Measurements from ENCODE around the gene LYST.

DNA sequence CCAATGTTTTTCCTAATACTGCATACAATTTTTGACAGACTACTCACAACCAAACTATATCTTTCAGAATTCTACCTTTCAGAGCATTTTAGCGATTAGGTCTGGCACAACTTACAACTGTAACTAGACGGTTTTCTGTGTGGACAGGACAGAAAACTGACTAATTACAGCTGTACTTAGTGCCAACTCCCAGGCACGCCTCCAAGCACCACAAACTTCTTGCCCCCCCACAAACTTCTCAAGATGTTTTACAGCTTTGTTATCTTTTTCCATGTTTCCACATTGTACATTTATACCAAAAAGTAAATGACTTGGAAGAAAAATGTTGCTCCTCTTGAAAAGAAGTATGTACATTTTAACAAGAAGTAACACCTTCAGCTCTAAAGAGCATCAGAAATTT is 13.8 kb downstream of the LYST start:
- TF ChIP-seq RNF2 (IDR thresholded peaks at IDR 0.05; ENCODE audit: borderline replicate concordance, low read depth, low read length, missing control alignments, poor library complexity, severe bottlenecking) (no peak), CHD2 (IDR thresholded peaks at IDR 0.05; ENCODE audit: low read length) (no peak), POLR2AphosphoS5 (IDR thresholded peaks at IDR 0.05; ENCODE audit: low read depth, low read length) (no peak), POLR2A (IDR thresholded peaks at IDR 0.05; ENCODE audit: control extremely low read depth in 1 of 2, low read depth in 2 of 2, low read length in 2 of 2) (no peak), RAD21 (IDR thresholded peaks at IDR 0.05 in 1 of 2, conservative IDR thresholded peaks at IDR 0.05 in 1 of 2; ENCODE audit: low read depth in 2 of 2, low read length in 2 of 2) (no peak), TAF1 (IDR thresholded peaks at IDR 0.05; ENCODE audit: low read depth, low read length) (no peak), BACH1 (IDR thresholded peaks at IDR 0.05; ENCODE audit: low read length) (no peak)
- TF ChIP-seq, protein P1, sequence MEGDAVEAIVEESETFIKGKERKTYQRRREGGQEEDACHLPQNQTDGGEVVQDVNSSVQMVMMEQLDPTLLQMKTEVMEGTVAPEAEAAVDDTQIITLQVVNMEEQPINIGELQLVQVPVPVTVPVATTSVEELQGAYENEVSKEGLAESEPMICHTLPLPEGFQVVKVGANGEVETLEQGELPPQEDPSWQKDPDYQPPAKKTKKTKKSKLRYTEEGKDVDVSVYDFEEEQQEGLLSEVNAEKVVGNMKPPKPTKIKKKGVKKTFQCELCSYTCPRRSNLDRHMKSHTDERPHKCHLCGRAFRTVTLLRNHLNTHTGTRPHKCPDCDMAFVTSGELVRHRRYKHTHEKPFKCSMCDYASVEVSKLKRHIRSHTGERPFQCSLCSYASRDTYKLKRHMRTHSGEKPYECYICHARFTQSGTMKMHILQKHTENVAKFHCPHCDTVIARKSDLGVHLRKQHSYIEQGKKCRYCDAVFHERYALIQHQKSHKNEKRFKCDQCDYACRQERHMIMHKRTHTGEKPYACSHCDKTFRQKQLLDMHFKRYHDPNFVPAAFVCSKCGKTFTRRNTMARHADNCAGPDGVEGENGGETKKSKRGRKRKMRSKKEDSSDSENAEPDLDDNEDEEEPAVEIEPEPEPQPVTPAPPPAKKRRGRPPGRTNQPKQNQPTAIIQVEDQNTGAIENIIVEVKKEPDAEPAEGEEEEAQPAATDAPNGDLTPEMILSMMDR (IDR thresholded peaks at IDR 0.05; ENCODE audit: control extremely low read depth in 1 of 3, insufficient read depth in 1 of 3, low read depth in 1 of 3, low read length in 3 of 3) = no peak
- TF ChIP-seq, protein P2, sequence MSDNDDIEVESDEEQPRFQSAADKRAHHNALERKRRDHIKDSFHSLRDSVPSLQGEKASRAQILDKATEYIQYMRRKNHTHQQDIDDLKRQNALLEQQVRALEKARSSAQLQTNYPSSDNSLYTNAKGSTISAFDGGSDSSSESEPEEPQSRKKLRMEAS (IDR thresholded peaks at IDR 0.05) = no peak
- TF ChIP-seq, protein P3, sequence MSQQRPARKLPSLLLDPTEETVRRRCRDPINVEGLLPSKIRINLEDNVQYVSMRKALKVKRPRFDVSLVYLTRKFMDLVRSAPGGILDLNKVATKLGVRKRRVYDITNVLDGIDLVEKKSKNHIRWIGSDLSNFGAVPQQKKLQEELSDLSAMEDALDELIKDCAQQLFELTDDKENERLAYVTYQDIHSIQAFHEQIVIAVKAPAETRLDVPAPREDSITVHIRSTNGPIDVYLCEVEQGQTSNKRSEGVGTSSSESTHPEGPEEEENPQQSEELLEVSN (IDR thresholded peaks at IDR 0.05) = no peak
- TF ChIP-seq, protein P4, sequence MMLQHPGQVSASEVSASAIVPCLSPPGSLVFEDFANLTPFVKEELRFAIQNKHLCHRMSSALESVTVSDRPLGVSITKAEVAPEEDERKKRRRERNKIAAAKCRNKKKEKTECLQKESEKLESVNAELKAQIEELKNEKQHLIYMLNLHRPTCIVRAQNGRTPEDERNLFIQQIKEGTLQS (IDR thresholded peaks at IDR 0.05; ENCODE audit: insufficient read depth, low read depth, low read length) = no peak

Measured in H1 (cell line).